Breast epithelium (tissue), 4 donors: ENCODE results near the gene SLC5A10. TPM values are rescaled to one million over a fixed set of nuclear protein-coding genes. Genes with fewer than 3 reads are reported as not detected.

Experiments
- DNase-seq, 2 donors: peaks; one replicate each; pipeline ENCODE4 v3.0.0-alpha.2; 2019; ENCODE audit warnings: low spot score in 2 of 2
- H3K27ac ChIP-seq, 2 donors: fragments of 200-600 bp; sonication (generic) in 1 of 2; one replicate each; pipeline ENCODE4 v1.5.1; 2016 to 2019; ENCODE audit warnings: mild to moderate bottlenecking in 1 of 2
- H3K27me3 ChIP-seq, 2 donors: fragments of 200-600 bp; sonication (generic) in 1 of 2; one replicate each; pipeline versions ENCODE4 v1.5.1 to v1.6.0; 2017 to 2019; ENCODE audit warnings: control low read depth in 1 of 2, mild to moderate bottlenecking in 1 of 2
- H3K36me3 ChIP-seq: fragments of 200-600 bp; one replicate; pipeline ENCODE4 v1.5.1; 2019
- H3K4me1 ChIP-seq, 2 donors: fragments of 200-600 bp; sonication (generic); one replicate each; pipeline ENCODE4 v1.5.1; 2016 to 2019; ENCODE audit warnings: control low read depth in 1 of 2
- H3K4me3 ChIP-seq, 3 donors: fragments of 200-600 bp; sonication (generic); 1 replicate in 2 of 3; 2 replicates in 1 of 3; pipeline ENCODE4 v1.5.1; 2016 to 2019; ENCODE audit warnings: mild to moderate bottlenecking in 3 of 3, moderate library complexity in 2 of 3
- H3K9me3 ChIP-seq, 2 donors: fragments of 200-600 bp; sonication (generic) in 1 of 2; one replicate each; pipeline ENCODE4 v1.5.1; 2016 to 2019; ENCODE audit warnings: control low read depth in 1 of 2
- POLR2A ChIP-seq: fragments of 450-650 bp; IDR thresholded peaks from one replicate; pipeline ENCODE4 v1.6.1; 2016; ENCODE audit warnings: antibody characterized with exemption, mild to moderate bottlenecking, moderate library complexity
- POLR2AphosphoS5 ChIP-seq, 3 donors: sonication (generic); formaldehyde crosslinking; IDR thresholded peaks; one replicate each; pipeline ENCODE4 v1.6.1; 2017; ENCODE audit warnings: antibody characterized with exemption in 3 of 3
- intact Hi-C: fragments of 100-400 bp; cut with DNase I; formaldehyde crosslinking; loops from one replicate; pipeline ENCODE4 v1.15.1; 2023; ENCODE audit warnings: low total_unique reads
- total RNA-seq, 3 donors: library from RNA; depleted of rRNA; stranded (reverse); fragments of >200 nt; gene quantifications; one replicate each; pipeline ENCODE4 v1.1.0, GENCODE V29; 2016
- TF ChIP-seq, protein P1 (sequence below), 3 donors: fragments of 450-650 bp; IDR thresholded peaks; one replicate each; pipeline ENCODE4 v1.5.1; 2016 to 2017; ENCODE audit warnings: antibody characterized with exemption in 3 of 3, mild to moderate bottlenecking in 3 of 3, moderate library complexity in 3 of 3

SLC5A10 gene
- total RNA-seq, 3 donors from 2014 or later, result 0.29 TPM; not detected in 2

DNA sequence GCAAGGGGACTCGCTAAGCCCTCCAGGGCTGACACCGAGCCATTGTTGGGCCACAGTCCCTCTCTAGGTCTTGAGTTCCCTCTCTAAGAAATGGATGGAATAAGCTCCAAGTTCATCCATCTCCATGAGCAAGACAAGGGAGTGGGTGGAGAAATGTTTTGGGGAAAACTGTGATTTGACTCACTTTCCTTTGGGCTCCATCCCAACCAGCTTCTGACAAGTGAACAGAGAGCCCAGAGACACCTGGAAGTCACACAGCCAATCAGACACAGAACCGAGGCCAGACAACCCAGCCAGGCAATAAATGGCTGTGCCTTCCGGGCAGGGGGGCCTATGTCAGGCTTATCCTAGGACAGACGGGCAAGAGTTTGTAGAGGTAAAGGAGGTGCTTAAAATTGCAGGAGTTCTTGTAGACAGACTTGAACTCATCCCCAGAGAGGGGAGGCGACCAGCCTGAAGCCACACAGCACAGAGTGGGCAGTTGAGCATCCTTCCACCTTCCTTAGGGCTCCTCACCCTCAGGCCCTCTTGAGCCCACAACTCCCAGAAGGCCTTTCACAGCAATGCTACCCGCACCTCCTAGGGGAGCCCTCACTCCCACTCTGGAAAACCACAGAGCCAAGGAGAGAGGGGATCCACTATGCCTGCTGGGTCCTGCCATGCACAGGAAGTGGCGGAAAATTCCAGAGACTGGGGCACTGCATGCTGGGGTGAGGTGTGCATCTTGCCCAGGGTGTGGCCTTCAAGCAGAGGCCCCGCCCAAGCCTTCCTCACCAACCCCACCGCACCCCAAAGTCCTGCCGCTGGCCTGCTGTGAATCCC lies 62.1 kb downstream of the SLC5A10 start:
- Histone ChIP-seq H3K36me3 (no peaks in the 10 kb centered on the region), H3K4me3 (no peak overlapping the region), H3K27me3 (no peaks in the 10 kb centered on the region), H3K4me1 (no peaks in the 10 kb centered on the region), H3K9me3 (no peaks in the 10 kb centered on the region), H3K27ac (no peak overlapping the region)
- DNase-seq, result no peak
- TF ChIP-seq, protein P1, sequence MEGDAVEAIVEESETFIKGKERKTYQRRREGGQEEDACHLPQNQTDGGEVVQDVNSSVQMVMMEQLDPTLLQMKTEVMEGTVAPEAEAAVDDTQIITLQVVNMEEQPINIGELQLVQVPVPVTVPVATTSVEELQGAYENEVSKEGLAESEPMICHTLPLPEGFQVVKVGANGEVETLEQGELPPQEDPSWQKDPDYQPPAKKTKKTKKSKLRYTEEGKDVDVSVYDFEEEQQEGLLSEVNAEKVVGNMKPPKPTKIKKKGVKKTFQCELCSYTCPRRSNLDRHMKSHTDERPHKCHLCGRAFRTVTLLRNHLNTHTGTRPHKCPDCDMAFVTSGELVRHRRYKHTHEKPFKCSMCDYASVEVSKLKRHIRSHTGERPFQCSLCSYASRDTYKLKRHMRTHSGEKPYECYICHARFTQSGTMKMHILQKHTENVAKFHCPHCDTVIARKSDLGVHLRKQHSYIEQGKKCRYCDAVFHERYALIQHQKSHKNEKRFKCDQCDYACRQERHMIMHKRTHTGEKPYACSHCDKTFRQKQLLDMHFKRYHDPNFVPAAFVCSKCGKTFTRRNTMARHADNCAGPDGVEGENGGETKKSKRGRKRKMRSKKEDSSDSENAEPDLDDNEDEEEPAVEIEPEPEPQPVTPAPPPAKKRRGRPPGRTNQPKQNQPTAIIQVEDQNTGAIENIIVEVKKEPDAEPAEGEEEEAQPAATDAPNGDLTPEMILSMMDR (IDR thresholded peaks at IDR 0.05), result no peak
- TF ChIP-seq POLR2AphosphoS5 (IDR thresholded peaks at IDR 0.05) (no peak), POLR2A (no peak)
- intact Hi-C loops, result no loop called here

DNA sequence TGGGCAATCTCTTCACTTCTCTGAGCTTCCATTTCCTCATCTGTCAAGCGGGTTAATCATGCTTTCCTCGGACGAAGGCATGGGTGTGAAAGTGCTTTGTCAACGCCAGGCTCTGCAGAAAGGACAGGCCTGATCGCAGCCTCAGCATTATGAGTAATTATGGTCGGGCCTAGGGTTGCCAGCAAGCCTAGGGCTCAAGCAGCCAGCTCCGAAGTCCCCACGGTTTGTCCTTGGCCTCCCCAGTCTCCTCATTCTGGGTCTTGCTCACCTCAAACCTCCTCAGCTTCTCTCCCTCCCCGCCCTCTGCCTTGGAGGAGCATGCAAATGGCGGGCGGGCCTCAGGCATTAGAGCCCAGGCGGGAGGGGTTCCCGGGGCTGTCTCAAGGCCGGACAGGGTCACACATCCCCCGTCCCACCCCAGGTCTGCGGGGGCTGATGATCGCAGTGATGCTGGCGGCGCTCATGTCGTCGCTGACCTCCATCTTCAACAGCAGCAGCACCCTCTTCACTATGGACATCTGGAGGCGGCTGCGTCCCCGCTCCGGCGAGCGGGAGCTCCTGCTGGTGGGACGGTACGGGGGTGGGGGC lies 62.8 kb downstream of the SLC5A10 start:
- Histone ChIP-seq H3K36me3 (no peaks in the 10 kb centered on the region), H3K4me3 (no peak overlapping the region), H3K4me1 (no peaks in the 10 kb centered on the region), H3K27me3 (no peaks in the 10 kb centered on the region), H3K27ac (no peak overlapping the region), H3K9me3 (no peaks in the 10 kb centered on the region)
- intact Hi-C loops, result no loop called here
- TF ChIP-seq POLR2AphosphoS5 (IDR thresholded peaks at IDR 0.05) (no peak), POLR2A (no peak)
- TF ChIP-seq, protein P1 (IDR thresholded peaks at IDR 0.05), result no peak
- no peak for DNase-seq

DNA sequence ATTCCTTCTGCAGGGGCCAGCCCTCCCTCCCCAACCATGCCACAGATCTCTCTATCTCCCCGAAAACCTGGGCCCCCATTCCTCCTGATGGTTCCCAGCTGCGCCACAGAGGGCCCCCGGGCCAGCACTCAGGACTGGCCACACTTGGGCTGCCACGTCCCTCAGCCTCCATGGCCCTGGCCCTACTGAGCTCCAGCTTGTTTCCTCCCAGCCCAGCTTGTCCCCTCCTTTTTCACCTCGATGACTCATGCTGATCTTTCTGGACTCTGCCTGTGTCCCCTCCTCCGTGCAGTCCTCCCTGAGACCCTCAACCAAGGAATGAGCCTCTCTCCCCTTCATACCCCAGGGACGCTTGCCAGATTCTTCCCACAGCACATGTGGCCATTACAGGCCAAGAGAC lies 63.5 kb downstream of the SLC5A10 start:
- H3K4me3 ChIP-seq, result no peak overlapping the region
- H3K27ac ChIP-seq, result no peak overlapping the region
- intact Hi-C loops, result no loop called here
- H3K9me3 ChIP-seq, result no peaks in the 10 kb centered on the region
- TF ChIP-seq, protein P1 (IDR thresholded peaks at IDR 0.05), result no peak
- no peak for TF ChIP-seq POLR2AphosphoS5 (IDR thresholded peaks at IDR 0.05)
- TF ChIP-seq POLR2A, result no peak
- no peaks in the 10 kb centered on the region for H3K27me3 ChIP-seq
- no peaks in the 10 kb centered on the region for H3K36me3 ChIP-seq
- no peaks in the 10 kb centered on the region for H3K4me1 ChIP-seq
- DNase-seq, result no peak

GRCh38 chr17:19016297-19016696 lies 64.3 kb downstream of the SLC5A10 start:
- no peaks in the 10 kb centered on the region for H3K9me3 ChIP-seq
- no peak overlapping the region for H3K4me3 ChIP-seq
- DNase-seq, result no peak
- no peak overlapping the region for H3K27ac ChIP-seq
- TF ChIP-seq POLR2AphosphoS5 (IDR thresholded peaks at IDR 0.05) (no peak), POLR2A (no peak)
- TF ChIP-seq, protein P1 (IDR thresholded peaks at IDR 0.05), result no peak
- intact Hi-C loops, result no loop called here
- H3K27me3 ChIP-seq, result no peaks in the 10 kb centered on the region
- H3K4me1 ChIP-seq, result no peaks in the 10 kb centered on the region
- no peaks in the 10 kb centered on the region for H3K36me3 ChIP-seq

DNA sequence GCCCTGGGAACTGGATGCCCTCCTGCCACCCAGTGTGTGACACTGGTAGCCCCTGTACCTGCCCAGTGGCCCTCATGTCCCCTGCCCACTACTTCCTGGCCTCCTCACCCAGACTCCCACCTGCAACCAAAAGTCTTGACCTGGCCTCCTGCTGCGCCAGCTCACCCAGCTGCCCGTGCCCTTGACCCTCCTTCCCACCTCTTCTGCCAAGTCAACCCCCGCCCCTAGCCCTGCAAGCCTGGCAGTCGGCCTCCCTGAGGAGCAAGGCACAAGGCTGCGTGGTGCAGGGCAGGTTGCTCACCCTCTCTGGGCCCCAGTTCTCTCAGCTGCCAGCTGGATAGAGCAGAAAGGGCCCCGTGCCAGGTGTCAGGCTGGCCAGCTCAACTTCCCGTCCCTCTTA lies 64.9 kb downstream of the SLC5A10 start:
- H3K27ac ChIP-seq, result no peak overlapping the region
- H3K36me3 ChIP-seq, result no peaks in the 10 kb centered on the region
- no peaks in the 10 kb centered on the region for H3K9me3 ChIP-seq
- H3K27me3 ChIP-seq, result no peaks in the 10 kb centered on the region
- no peak for DNase-seq
- no peaks in the 10 kb centered on the region for H3K4me1 ChIP-seq
- no peak overlapping the region for H3K4me3 ChIP-seq
- TF ChIP-seq, protein P1 (IDR thresholded peaks at IDR 0.05), result no peak
- no peak for TF ChIP-seq POLR2AphosphoS5 (IDR thresholded peaks at IDR 0.05)
- no peak for TF ChIP-seq POLR2A
- intact Hi-C loops, result no loop called here
